HG03442 (cell line): Measurements from ENCODE around the gene SMYD4.
"Not testable (repeated sequence)": the region's sequence is repeated elsewhere in the genome, so short reads cannot be mapped to it uniquely, and the experiment has no call there.

ENCODE experiments used
- ATAC-seq: cut with Tn5 transposase; IDR thresholded peaks from one replicate; pipeline ENCODE4 v1.9.1; 2021; ENCODE audit warnings: mild to moderate bottlenecking, moderate library complexity; ENCODE audit not compliant: unreplicated experiment

The SMYD4 gene

GRCh38 chr17:1829592-1830257 lies at the start of gene SMYD4, which contains the start of gene RPA1:
Gene SMYD4 (minus strand): TSS chr17:1829902. CDS start chr17:1827994, 1,908 bp downstream.
Gene RPA1 (plus strand): TSS chr17:1830005. CDS start chr17:1830094, 89 bp downstream.
- ATAC-seq: peak; percentile 77

GRCh38 chr17:1878419-1879121 lies 48.9 kb upstream of the SMYD4 start:
- ATAC-seq: no peak

GRCh38 chr17:1875597-1875996 lies 45.9 kb upstream of the SMYD4 start:
- no peak for ATAC-seq

GRCh38 chr17:1873418-1873817 lies 43.7 kb upstream of the SMYD4 start:
- ATAC-seq: no peak

GRCh38 chr17:1872976-1873375 lies 43.3 kb upstream of the SMYD4 start:
- ATAC-seq: no peak

GRCh38 chr17:1872254-1872653 lies 42.6 kb upstream of the SMYD4 start:
- ATAC-seq: no peak

- ATAC-seq: no peak
These were observed 42.1 kb upstream of the SMYD4 start for GRCh38 chr17:1871756-1872155.

- no peak for ATAC-seq
These were observed 40.9 kb upstream of the SMYD4 start for GRCh38 chr17:1870592-1870991.

- ATAC-seq: no peak
These were observed 38.4 kb upstream of the SMYD4 start for GRCh38 chr17:1868090-1868489.

- no peak for ATAC-seq
These were observed 37.6 kb upstream of the SMYD4 start for GRCh38 chr17:1867307-1867706.

- no peak for ATAC-seq
These were observed 35.7 kb upstream of the SMYD4 start for GRCh38 chr17:1865252-1866037.

- no peak for ATAC-seq
These were observed 31.8 kb upstream of the SMYD4 start for GRCh38 chr17:1861391-1862010.

- no peak for ATAC-seq
These were observed 31.3 kb upstream of the SMYD4 start for GRCh38 chr17:1860978-1861377.

- not testable (repeated sequence) for ATAC-seq
These were observed 26.8 kb upstream of the SMYD4 start for GRCh38 chr17:1856462-1856861.

GRCh38 chr17:1853698-1854097 lies 24.0 kb upstream of the SMYD4 start:
- ATAC-seq: no peak

- ATAC-seq: no peak
These were observed 22.6 kb upstream of the SMYD4 start for GRCh38 chr17:1852327-1852726.

- ATAC-seq: no peak
These were observed 17.5 kb upstream of the SMYD4 start for GRCh38 chr17:1847191-1847590.

- ATAC-seq: no peak
These were observed 14.2 kb upstream of the SMYD4 start for GRCh38 chr17:1843947-1844346.

- ATAC-seq: no peak
These were observed 9.8 kb upstream of the SMYD4 start for GRCh38 chr17:1839516-1839915.

GRCh38 chr17:1834380-1835149 lies 4.9 kb upstream of the SMYD4 start:
- no peak for ATAC-seq
